Thymus (tissue), 11 donors: ENCODE results near the gene MARS2. TPM values are rescaled to one million over a fixed set of nuclear protein-coding genes. Genes with fewer than 3 reads are reported as not detected.
"Not testable (repeated sequence)": the region's sequence is repeated elsewhere in the genome, so short reads cannot be mapped to it uniquely, and the experiment has no call there.

Experiments used
- DNase-seq, 9 donors: peaks; one replicate each; pipeline ENCODE4 v3.0.0-alpha.2; 2013; ENCODE audit warnings: low spot score in 9 of 9, low read depth in 6 of 9, missing footprints in 1 of 9
- H3K27ac ChIP-seq, 2 donors: one replicate each; pipeline ENCODE4 v1.5.1; 2013; ENCODE audit warnings: control low read depth in 1 of 2, low read depth in 1 of 2, low read length in 1 of 2, mild to moderate bottlenecking in 1 of 2, moderate library complexity in 1 of 2
- H3K27me3 ChIP-seq, 2 donors: one replicate each; pipeline ENCODE4 v1.5.1; 2013; ENCODE audit warnings: low read length in 1 of 2; ENCODE audit not compliant: control insufficient read depth in 2 of 2, insufficient read depth in 1 of 2
- H3K36me3 ChIP-seq, 2 donors: one replicate each; pipeline ENCODE4 v1.5.1; 2013; ENCODE audit warnings: low read length in 1 of 2, mild to moderate bottlenecking in 1 of 2, moderate library complexity in 1 of 2; ENCODE audit not compliant: control insufficient read depth in 2 of 2, insufficient read depth in 2 of 2
- H3K4me1 ChIP-seq, 2 donors: one replicate each; pipeline ENCODE4 v1.5.1; 2013; ENCODE audit warnings: low read length in 2 of 2; ENCODE audit not compliant: control insufficient read depth in 2 of 2, insufficient read depth in 2 of 2
- H3K4me3 ChIP-seq, 2 donors: one replicate each; pipeline ENCODE4 v1.5.1; 2013; ENCODE audit warnings: low read length in 2 of 2, control low read depth in 1 of 2, mild to moderate bottlenecking in 1 of 2
- H3K9me3 ChIP-seq, 2 donors: one replicate each; pipeline ENCODE4 v1.5.1; 2013; ENCODE audit warnings: low read length in 1 of 2, mild to moderate bottlenecking in 1 of 2; ENCODE audit not compliant: control insufficient read depth in 2 of 2, insufficient read depth in 1 of 2
- WGBS: extraction: QIAGEN DNeasy Blood & Tissue Kit; methylation state at CpG from one replicate; pipeline ENCODE4 v1.1.7; 2013; 5-methylcytosine and 5-hydroxymethylcytosine counted together
- polyA plus RNA-seq: library from polyadenylated mRNA; stranded (reverse); fragments of 200-250 nt; gene quantifications from one replicate; pipeline ENCODE4 v1.2.3, GENCODE V29; 2013
- total RNA-seq: library from RNA; stranded (reverse); fragments of 120-200 nt; gene quantifications from one replicate; pipeline ENCODE4 v1.2.4, GENCODE V29; 2013
- donor health status: healthy.

The MARS2 gene
- total and polyA plus RNA-seq, 2 donors, result 3.3 to 4.9 TPM

DNA sequence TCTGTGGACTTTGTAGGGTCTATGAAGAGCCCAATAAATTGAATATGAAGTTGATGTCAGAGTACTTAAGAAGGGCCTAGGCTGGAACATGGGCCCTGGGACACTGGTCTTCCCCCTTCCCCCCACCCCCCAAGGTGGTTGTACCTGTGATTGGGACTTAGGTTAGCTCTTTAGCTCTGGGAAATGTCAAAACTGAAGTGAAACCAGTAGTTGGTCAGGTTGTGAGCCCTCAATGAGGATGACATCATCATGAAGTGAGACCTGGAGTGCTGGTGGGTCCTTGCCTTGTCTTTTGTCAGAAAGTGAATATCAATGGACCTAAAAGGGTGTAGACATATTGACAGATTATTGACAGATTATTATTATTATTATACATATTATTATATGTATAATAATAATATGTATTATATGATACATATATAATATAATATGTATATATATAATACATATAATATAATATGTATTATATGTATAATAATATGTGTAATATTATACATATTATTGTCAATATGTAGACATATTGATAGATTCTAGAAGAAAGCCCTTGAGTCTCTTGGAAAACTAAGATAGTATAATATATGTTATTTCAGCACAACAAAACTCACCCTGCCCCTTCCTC lies 5.4 kb downstream of the MARS2 start:
- Histone ChIP-seq H3K4me3 (no peak overlapping the region), H3K27me3 (no peaks in the 10 kb centered on the region), H3K4me1 (peaks cover 9 to 21% of the 10 kb centered on the region in 2 donors), H3K36me3 (peaks cover 0 to 13% of the 10 kb centered on the region in 2 donors), H3K9me3 (no peaks in the 10 kb centered on the region), H3K27ac (no peak overlapping the region)
- DNase-seq, result no peak

- Histone ChIP-seq H3K27ac (no peak overlapping the region), H3K4me3 (no peak overlapping the region), H3K27me3 (no peaks in the 10 kb centered on the region), H3K36me3 (peaks cover 0 to 13% of the 10 kb centered on the region in 2 donors), H3K9me3 (no peaks in the 10 kb centered on the region), H3K4me1 (peaks cover 4 to 11% of the 10 kb centered on the region in 2 donors)
- DNase-seq, result no peak
These were observed 6.4 kb downstream of the MARS2 start for GRCh38 chr2:197711578-197711977.

- Histone ChIP-seq H3K27ac (no peak overlapping the region), H3K36me3 (peaks cover 0 to 13% of the 10 kb centered on the region in 2 donors), H3K27me3 (no peaks in the 10 kb centered on the region), H3K4me1 (peaks cover 0 to 2% of the 10 kb centered on the region in 2 donors), H3K4me3 (no peak overlapping the region), H3K9me3 (no peaks in the 10 kb centered on the region)
- DNase-seq, result no peak
- WGBS, result 98% methylated on average over 3 of the region's 3 CpGs
These were observed 8.1 kb downstream of the MARS2 start for GRCh38 chr2:197713271-197713670.

DNA sequence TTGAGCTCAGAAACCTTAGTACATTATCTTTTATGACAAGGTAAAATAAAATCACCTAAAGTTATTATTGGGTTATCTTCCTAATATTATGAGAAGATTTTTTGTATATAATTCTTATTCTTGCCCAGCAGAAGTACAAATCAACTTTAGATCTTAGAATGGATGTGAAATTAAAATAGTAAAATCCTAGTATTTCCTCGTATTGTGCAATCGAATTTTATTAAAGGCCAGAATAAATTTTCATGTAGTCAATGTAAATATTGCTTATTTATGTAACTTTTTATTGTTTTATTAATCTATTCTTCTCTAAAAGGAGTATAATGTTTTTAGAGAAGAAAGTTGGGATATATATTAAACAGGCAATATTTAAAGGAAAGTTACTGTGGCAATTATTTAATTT lies 12.7 kb downstream of the MARS2 start:
- H3K36me3 ChIP-seq, result no peaks in the 10 kb centered on the region
- no peak for DNase-seq
- 98% methylated on average over 2 of the region's 2 CpGs for WGBS
- no peaks in the 10 kb centered on the region for H3K27me3 ChIP-seq
- no peak overlapping the region for H3K4me3 ChIP-seq
- no peak overlapping the region for H3K27ac ChIP-seq
- no peaks in the 10 kb centered on the region for H3K4me1 ChIP-seq
- no peaks in the 10 kb centered on the region for H3K9me3 ChIP-seq

DNA sequence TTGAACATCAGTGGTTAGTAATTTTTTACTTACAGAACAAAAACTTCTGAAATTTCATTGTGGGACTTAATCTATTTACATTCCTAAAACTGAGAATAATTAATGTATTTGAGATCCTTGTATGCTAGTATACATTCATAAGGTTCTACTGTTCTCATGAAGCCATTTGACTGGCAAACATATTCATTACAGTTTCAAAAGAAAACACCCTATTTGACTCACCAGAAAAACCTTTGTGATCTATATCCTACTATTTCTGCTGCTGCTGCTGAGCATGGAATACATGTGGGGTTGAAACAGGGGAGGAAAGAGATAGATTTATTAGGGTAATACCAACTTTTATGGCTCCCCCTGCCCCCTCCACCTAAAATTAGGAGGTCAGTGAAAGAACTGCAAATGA lies 21.8 kb downstream of the MARS2 start:
- H3K4me1 ChIP-seq, result no peaks in the 10 kb centered on the region
- H3K36me3 ChIP-seq, result no peaks in the 10 kb centered on the region
- H3K27ac ChIP-seq, result no peak overlapping the region
- H3K4me3 ChIP-seq, result no peak overlapping the region
- H3K27me3 ChIP-seq, result no peaks in the 10 kb centered on the region
- H3K9me3 ChIP-seq, result no peaks in the 10 kb centered on the region
- DNase-seq, result no peak

DNA sequence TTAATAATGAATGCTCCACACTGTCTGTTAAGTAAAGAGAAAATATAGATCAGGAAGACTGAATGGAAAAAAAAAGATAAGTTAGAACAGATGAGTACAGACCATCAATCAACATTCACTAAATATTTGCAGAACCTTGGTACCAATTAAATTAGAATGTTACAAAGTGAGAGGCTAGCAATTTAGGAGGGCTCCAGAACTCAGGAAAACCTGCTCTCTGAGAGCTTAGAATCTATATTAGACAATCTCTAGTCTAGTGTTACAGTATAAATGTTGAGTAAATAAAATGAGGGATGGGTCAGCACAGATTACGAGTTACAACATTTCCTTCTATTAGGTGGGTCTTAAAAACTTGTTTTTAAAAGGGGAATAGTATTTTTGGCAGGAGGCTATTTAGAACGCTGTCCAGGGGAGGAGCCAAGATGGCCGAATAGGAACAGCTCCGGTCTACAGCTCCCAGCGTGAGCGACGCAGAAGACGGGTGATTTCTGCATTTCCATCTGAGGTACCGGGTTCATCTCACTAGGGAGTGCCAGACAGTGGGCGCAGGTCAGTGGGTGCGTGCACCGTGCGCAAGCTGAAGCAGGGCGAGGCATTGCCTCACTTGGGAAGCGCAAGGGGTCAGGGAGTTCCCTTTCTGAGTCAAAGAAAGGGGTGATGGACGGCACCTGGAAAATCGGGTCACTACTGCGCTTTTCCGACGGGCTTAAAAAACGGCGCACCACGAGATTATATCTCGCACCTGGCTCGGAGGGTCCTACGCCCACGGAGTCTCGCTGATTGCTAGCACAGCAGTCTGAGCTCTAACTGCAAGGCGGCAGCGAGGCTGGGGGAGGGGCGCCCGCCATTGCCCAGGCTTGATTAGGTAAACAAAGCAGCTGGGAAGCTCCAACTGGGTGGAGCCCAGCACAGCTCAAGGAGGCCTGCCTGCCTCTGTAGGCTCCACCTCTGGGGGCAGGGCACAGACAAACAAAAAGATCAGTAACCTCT lies 23.7 kb downstream of the MARS2 start:
- not testable (repeated sequence) for H3K27me3 ChIP-seq, H3K36me3 ChIP-seq, H3K4me3 ChIP-seq, DNase-seq, H3K27ac ChIP-seq, H3K4me1 ChIP-seq, H3K9me3 ChIP-seq
- WGBS, result 95% methylated on average over 27 of the region's 32 CpGs

GRCh38 chr2:197740200-197740599 lies 35.0 kb downstream of the MARS2 start:
- no peaks in the 10 kb centered on the region for H3K9me3 ChIP-seq
- no peaks in the 10 kb centered on the region for H3K27me3 ChIP-seq
- no peak overlapping the region for H3K4me3 ChIP-seq
- no peak for DNase-seq
- H3K27ac ChIP-seq, result no peak overlapping the region
- no peaks in the 10 kb centered on the region for H3K36me3 ChIP-seq
- no peaks in the 10 kb centered on the region for H3K4me1 ChIP-seq

Other genes starting within 250 kb of the MARS2 start
- 246 TPM for gene HSPD1, start 205.5 kb upstream of the MARS2 start, total RNA-seq
- gene HSPD1, start 205.5 kb upstream of the MARS2 start, polyA plus RNA-seq, result 159 TPM
- 117 TPM for gene HSPE1, start 205.0 kb upstream of the MARS2 start, total RNA-seq
- gene HSPE1, start 205.0 kb upstream of the MARS2 start, polyA plus RNA-seq, result 124 TPM
- gene MOB4, start 189.3 kb upstream of the MARS2 start, total RNA-seq, result 36.7 TPM
- gene MOB4, start 189.3 kb upstream of the MARS2 start, polyA plus RNA-seq, result 43.5 TPM
- 1.4 TPM for gene RFTN2, start 29.8 kb upstream of the MARS2 start, total RNA-seq
- gene RFTN2, start 29.8 kb upstream of the MARS2 start, polyA plus RNA-seq, result 0.73 TPM
- gene BOLL, start 80.0 kb downstream of the MARS2 start, total RNA-seq, result 0.05 TPM
- gene BOLL, start 80.0 kb downstream of the MARS2 start, polyA plus RNA-seq, result not detected
- 16.5 TPM for gene PLCL1, start 99.2 kb downstream of the MARS2 start, total RNA-seq
- gene PLCL1, start 99.2 kb downstream of the MARS2 start, polyA plus RNA-seq, result 7.8 TPM